ENCODE measurements around the gene INSC. TPM values are rescaled to one million over a fixed set of nuclear protein-coding genes. Genes with fewer than 3 reads are reported as not detected.

Gene INSC
- total and polyA plus RNA-seq, 2 of the 8 experiments (the other 6 are each of a cell fraction or from before 2014, with no cell fraction given): 0.58 to 0.59 TPM

GRCh38 chr11:15117751-15118150 is 3.0 kb downstream of the INSC start:
- Histone ChIP-seq H3K4ac (replicated peaks; ENCODE audit: insufficient read length, low read depth, low read length) (no peak overlapping the region), H2AFZ (ENCODE audit: low read length) (no peak overlapping the region), H4K20me1 (replicated peaks in 1 of 2; ENCODE audit: control insufficient read depth in 1 of 2, insufficient read depth in 2 of 2, low read length in 2 of 2) (peaks cover 0 to 2% of the 10 kb centered on the region in 2 experiments), H3K4me3 (ENCODE audit: extremely low read depth in 1 of 4, insufficient read depth in 2 of 4, low read depth in 3 of 4, low read length in 4 of 4) (no peak overlapping the region), H3K18ac (ENCODE audit: extremely low read depth, low read length) (no peak overlapping the region), H4K91ac (replicated peaks; ENCODE audit: insufficient read length, low read length) (no peak overlapping the region), H3K79me2 (ENCODE audit: control insufficient read depth in 1 of 2, insufficient read depth in 2 of 2, low read length in 2 of 2) (no peaks in the 10 kb centered on the region), H3K56ac (replicated peaks; ENCODE audit: insufficient read length, low read depth, low read length) (no peak overlapping the region), H3K23me2 (ENCODE audit: low read depth, low read length) (peaks cover 5% of the 10 kb centered on the region; the same call in 1 of the 2 replicates), H3K23ac (ENCODE audit: insufficient read length) (no peak overlapping the region), H3K4me2 (ENCODE audit: insufficient read depth in 1 of 2, low read depth in 2 of 2, low read length in 2 of 2) (no peak overlapping the region), H2BK15ac (ENCODE audit: low read length) (no peak overlapping the region), H2AK5ac (ENCODE audit: low read depth, low read length) (no peak overlapping the region), H3K4me1 (replicated peaks in 1 of 4; ENCODE audit: control insufficient read depth in 3 of 4, insufficient read depth in 4 of 4, low read length in 3 of 4) (peaks cover 0 to 3% (median under 1%) of the 10 kb centered on the region in 4 experiments; a peak in 1 of 7 replicates), H2BK12ac (ENCODE audit: low read depth, low read length) (no peak overlapping the region), H3K27me3 (replicated peaks in 1 of 4; ENCODE audit: control insufficient read depth in 3 of 4, extremely low read depth in 1 of 4, insufficient read depth in 3 of 4, low read length in 3 of 4) (peaks cover 1 to 26% (median 18%) of the 10 kb centered on the region in 4 experiments; a peak in 6 of 7 replicates), H2BK20ac (ENCODE audit: low read length) (no peak overlapping the region), H2BK5ac (ENCODE audit: low read depth, low read length) (no peak overlapping the region), H3K9ac (replicated peaks in 1 of 4; ENCODE audit: extremely low read depth in 1 of 4, low read depth in 3 of 4, low read length in 3 of 4) (no peak overlapping the region), H4K8ac (ENCODE audit: extremely low read depth, insufficient read depth, low read length) (no peak overlapping the region), H3K36me3 (ENCODE audit: control insufficient read depth in 2 of 4, insufficient read depth in 4 of 4, low read length in 3 of 4) (no peaks in the 10 kb centered on the region), H4K5ac (ENCODE audit: insufficient read length, low read depth, low read length) (no peak overlapping the region), H3K79me1 (ENCODE audit: low read depth, low read length) (no peaks in the 10 kb centered on the region), H2BK120ac (replicated peaks; ENCODE audit: low read depth, low read length) (no peak overlapping the region), H3K27ac (ENCODE audit: low read depth, low read length) (no peak overlapping the region), H3K9me3 (ENCODE audit: insufficient read depth in 2 of 2, low read depth in 1 of 2, low read length in 1 of 2) (no peaks in the 10 kb centered on the region), H3K14ac (ENCODE audit: insufficient read length) (no peak overlapping the region)
- POLR2A ChIA-PET (ENCODE audit: partially characterized antibody): no interaction called here
- WGBS, 2 experiments (ENCODE audit: extremely low coverage in 1 of 2, insufficient coverage in 1 of 2, insufficient read length in 1 of 2, insufficient replicate concordance in 2 of 2, low coverage in 1 of 2, low lambda C conversion rate in 2 of 2, missing lambda C conversion rate in 1 of 2): 86% methylated on average over 4 of the region's 4 CpGs; no CpG with 5 or more reads in 1 of the 2 experiments
- DNase-seq (ENCODE audit: low read depth in 1 of 2, low spot score in 2 of 2): no peak
- CTCF ChIA-PET (ENCODE audit: partially characterized antibody): interaction anchor here (0.9 to 4.4 kb wide), 10 partner anchors 18 to 148 kb away, joined by 3 to 32 read pairs (median 5); no protein-coding TSS in a partner anchor
- FAIRE-seq: no peak
- TF ChIP-seq CHD1 (IDR thresholded peaks at IDR 0.05; ENCODE audit: low read depth, low read length): no peak
- no peak for TF ChIP-seq JUND (IDR thresholded peaks at IDR 0.05; ENCODE audit: low read length)
- TF ChIP-seq POU5F1 (IDR thresholded peaks at IDR 0.05; ENCODE audit: low read depth, low read length): no peak
- TF ChIP-seq E2F6 (IDR thresholded peaks at IDR 0.05): no peak
- TF ChIP-seq RFX5 (IDR thresholded peaks at IDR 0.05; ENCODE audit: borderline replicate concordance, low read depth, low read length): no peak
- no peak for TF ChIP-seq ZNF274 (IDR thresholded peaks at IDR 0.05; ENCODE audit: borderline replicate concordance, extremely low read depth, low read length)
- no peak for TF ChIP-seq NANOG (IDR thresholded peaks at IDR 0.05; ENCODE audit: insufficient read depth, low read depth, low read length, poor library complexity, severe bottlenecking)
- no peak for TF ChIP-seq KDM4A (IDR thresholded peaks at IDR 0.05; ENCODE audit: low read depth, low read length, severe bottlenecking)
- no peak for TF ChIP-seq KDM1A (IDR thresholded peaks at IDR 0.05; ENCODE audit: borderline replicate concordance, low read length)
- TF ChIP-seq POLR2A (IDR thresholded peaks at IDR 0.05; ENCODE audit: control extremely low read depth in 1 of 2, low read depth in 2 of 2, low read length in 2 of 2): no peak
- TF ChIP-seq CTBP2 (IDR thresholded peaks at IDR 0.05; ENCODE audit: borderline replicate concordance, insufficient read depth, insufficient read length, low read length): no peak
